ENCODE results near the gene PTPN4.

- TF ChIP-seq ZNF740 (CRISPR knock-in tag; IDR thresholded peaks at IDR 0.05) (no peak), ZNF740 (tag; IDR thresholded peaks at IDR 0.05) (no peak), BRD9 (IDR thresholded peaks at IDR 0.05; ENCODE audit: low read depth, partially characterized antibody) (no peak), SOX6 (IDR thresholded peaks at IDR 0.05) (no peak), SNRNP70 (optimal IDR thresholded peaks at IDR 0.05; ENCODE audit: low read depth, low read length) (no peak), MED1 (CRISPR knock-in tag; IDR thresholded peaks at IDR 0.05; ENCODE audit: borderline replicate concordance) (no peak), GABPA (tag; conservative IDR thresholded peaks at IDR 0.05; ENCODE audit: low read depth) (no peak), RBFOX2 (IDR thresholded peaks at IDR 0.05; ENCODE audit: low read depth, low read length) (no peak), FOXJ3 (CRISPR knock-in tag; IDR thresholded peaks at IDR 0.05) (no peak), CTCF (IDR thresholded peaks at IDR 0.05 in 2 of 3, conservative IDR thresholded peaks at IDR 0.05 in 1 of 3; ENCODE audit: insufficient read depth in 2 of 3, low read depth in 1 of 3, low read length in 3 of 3) (no peak), RB1 (IDR thresholded peaks at IDR 0.05; ENCODE audit: low read depth) (no peak)
Measured at GRCh38 chr2:119879502-119879901, 119.8 kb downstream of the PTPN4 start.

Measured in K562 (cell line).